OCI-LY3 (cell line): ENCODE results near the gene PDLIM5.

ENCODE experiments used
- CTCF ChIP-seq: fragments of 200-600, 300-600 bp; sonication (generic); IDR thresholded peaks from 2 replicates; pipeline ENCODE4 v1.5.1; 2014; ENCODE audit warnings: antibody characterized with exemption, low read length, low read depth
- EZH2phosphoT487 ChIP-seq: fragments of 200-600 bp; shearing (Covaris generic); IDR thresholded peaks from 2 replicates; pipeline ENCODE4 v1.6.1; 2018; ENCODE audit warnings: antibody characterized with exemption, mixed run types, low read depth

- no peak for TF ChIP-seq CTCF
- TF ChIP-seq EZH2phosphoT487, result no peak
Observed at GRCh38 chr4:94412658-94413038, 39.1 kb upstream of the PDLIM5 start.
